ENCODE results near the gene TRAPPC12.

TRAPPC12 gene

GRCh38 chr2:3516831-3517230, 137.3 kb downstream of the TRAPPC12 start:
- DNase-seq: no peak

DNA sequence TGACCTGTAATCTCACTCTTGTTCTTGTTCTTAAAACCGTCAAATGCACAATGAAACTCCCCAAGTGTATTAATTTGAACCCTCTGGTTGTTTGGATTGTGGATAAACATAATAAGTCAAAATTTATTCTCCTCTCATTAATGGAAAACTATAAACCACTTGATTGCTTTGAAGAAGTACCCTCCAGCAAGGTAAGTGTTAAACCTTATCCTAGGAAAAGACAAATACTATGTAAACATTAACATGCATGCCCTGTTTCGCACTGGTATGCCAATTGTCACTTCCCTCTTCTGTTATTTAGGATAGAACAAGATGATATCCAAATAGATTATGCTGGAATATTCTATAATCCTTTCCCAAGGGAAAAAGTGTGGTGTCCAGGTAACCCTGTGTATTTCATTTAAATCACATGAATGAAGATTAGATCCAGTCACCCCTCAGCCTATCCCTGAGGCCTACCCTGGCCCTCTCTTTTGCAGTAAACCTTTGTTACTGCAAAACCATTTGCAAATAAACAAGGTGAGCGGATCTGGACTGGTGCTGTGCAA, 138.5 kb downstream of the TRAPPC12 start:
- no peak for DNase-seq

- DNase-seq: peak; percentile 97
Measured at GRCh38 chr2:3518496-3519254, 139.2 kb downstream of the TRAPPC12 start.

DNA sequence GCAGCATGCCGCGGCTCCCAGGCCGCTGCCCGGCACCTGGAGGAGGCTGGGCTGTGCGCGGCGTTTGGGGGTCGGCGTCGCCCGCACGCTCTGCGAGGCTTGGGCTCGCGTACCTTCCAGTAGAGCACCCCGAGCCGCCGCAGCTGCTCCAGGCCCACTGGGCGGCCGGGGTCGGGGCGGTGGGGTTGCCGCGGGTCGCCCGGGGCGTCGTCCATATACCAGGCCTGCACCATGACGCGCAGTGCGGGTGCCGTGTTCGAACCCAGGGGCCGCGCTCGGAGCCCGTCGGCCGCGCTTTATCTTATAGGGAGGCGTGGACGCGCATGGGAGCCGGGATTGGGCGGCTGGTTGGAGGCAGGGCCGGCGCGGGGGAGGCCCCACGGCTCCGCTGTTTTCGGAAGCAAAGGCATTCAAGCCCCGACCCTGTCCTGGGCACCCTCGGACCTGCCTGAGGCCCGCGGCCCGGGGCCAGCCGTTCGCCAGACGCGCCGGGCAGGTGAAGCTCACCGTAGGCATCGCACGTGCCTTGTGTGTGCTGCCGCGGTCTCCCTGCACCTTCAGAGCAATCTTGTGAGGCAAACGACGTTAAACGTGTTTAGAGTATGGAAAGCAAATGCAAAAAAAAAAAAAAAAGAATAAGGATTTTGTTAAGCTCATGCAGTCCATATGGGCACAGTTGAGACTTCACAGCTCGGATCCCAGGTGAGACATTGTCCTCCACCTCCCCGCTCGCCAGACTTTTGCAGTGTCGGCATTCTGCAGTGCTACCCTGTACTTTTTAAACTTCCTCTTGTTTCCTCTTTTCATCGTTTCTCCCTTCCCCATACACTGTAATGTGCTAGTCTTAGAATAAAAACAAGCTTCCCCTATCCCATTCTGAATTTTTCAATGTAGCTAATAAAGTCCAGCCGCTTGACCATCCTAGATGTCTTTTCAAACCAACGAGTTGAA, 140.0 kb downstream of the TRAPPC12 start, which contains the start of gene ADI1:
Gene ADI1, minus strand, starts transcription at position 277 of the 951 bp plus-strand sequence. Its CDS starts 44 bp downstream, at position 233.
- DNase-seq: peak; percentile 80

DNA sequence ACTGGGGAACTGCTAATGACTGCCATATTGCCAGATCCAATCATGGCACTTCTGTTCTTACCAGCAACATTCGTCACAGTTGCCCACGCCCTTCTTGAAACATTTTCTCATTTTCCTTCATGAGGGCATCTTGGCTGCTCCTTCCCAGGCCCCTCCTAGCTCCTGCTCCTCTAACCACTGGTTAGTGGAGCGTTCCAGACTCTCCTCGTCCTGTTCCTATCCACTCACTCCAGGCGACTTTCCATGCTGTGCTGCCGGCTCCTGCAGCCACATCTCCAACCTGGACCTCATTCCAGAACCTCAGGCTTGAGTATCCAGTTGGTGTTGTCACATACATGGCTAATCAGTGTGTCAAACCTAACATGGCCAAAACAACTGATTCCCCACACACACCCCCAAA, 141.1 kb downstream of the TRAPPC12 start:
- no peak for DNase-seq

DNA sequence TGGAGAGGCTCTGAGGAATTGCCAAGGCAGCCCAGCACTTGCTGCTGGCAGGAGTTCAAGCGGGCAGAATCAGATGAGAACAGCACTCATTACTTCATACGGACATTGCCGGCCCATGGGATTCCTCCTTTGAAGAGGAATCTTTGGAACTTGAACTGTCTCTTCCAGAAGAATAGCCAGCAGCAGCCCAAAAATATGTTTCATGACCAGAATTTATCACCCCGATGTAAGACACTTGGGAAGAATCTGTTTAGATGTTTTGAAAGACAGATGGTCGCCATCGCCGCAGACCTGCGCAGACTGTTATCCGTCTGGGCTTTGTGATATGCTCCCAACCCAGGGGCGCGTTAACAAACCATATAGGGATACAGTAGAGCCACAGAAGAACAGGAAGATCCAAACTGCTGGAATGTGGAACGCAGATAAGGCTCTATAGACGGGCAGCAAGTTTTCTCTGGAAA, 143.5 kb downstream of the TRAPPC12 start:
- DNase-seq: peak; percentile 55

DNA sequence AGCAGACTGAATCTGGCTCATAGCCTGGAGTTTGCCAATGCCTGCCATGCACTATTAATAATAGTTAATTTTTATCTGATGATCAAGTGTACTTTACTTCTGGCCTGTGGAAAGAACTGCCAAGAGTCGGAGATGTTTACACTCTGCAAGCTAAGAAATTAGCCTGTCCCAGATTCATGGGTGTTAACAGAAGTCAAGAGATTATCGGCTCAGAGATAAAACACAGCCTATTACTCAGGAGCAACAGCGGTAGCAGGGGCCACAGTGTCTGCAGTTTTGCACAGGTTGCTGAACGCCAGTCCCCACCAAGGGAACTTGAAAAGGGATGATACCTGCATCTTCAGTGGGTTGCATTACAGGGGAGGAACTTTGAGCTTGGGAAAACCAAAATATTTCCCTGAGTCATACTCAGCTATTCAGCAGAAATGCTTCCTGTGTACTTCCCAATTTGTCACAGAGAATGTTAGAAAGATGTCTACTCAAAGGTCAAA, 144.1 kb downstream of the TRAPPC12 start:
- peak; percentile 31 for DNase-seq

- no peak for DNase-seq
Measured at GRCh38 chr2:3526871-3527270, 147.4 kb downstream of the TRAPPC12 start.

DNA sequence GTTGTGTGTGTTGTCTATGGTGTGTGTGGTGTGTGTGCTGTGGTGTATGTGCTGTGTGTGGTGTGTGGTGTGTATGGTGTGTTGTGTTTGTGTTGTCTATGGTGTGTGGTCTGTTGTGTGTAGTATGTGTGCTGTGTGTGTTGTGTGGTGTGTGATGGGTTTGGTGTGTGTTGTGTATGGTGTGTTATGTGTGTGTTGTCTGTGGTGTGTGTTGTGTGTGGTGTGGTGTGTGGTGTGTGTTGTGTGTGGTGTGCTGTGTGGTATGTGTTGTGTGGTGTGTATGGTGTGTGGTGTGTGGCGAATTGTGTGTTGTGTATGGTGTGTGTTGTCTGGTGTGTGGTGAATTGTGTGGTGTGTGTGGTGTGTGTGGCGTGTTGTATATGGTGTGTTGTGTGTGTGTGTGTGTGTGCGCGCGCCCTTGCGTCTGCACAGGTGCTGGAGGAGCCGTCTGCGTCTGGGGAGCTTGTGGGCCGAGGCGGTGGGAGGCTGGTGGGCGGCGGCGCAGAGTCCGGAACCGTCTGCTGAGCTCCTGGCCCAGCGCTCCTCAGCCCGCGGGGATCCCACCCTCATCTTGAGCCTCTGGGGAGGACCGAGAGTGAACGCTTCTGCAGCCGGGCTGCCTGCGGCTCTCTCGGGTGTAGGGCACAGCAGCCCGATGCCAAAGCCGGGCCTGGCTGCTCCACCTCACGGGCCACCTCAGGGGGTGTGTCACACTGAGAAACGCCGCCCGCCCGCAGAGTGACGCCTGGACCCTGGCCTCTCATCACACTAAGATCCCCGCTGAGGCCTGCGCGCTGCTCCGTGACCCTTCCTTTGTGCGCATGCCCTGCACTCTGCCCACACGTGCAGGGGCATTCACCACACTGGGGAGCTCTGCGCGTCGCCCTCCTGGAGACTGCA, 148.6 kb downstream of the TRAPPC12 start:
- DNase-seq: no peak

Measured in fibroblast of skin of scalp (primary cell).